Measurements from ENCODE around the gene ZDHHC19. TPM values are rescaled to one million over a fixed set of nuclear protein-coding genes. Genes with fewer than 3 reads are reported as not detected.

The ZDHHC19 gene
- total RNA-seq, 1 experiment from 2014 or later, result not detected

- DNase-seq (ENCODE audit: low read depth), result no peak
Observed at GRCh38 chr3:196150481-196150880, 60.7 kb downstream of the ZDHHC19 start.

- no peak for DNase-seq (ENCODE audit: low read depth)
Observed at GRCh38 chr3:196149831-196150301, 61.3 kb downstream of the ZDHHC19 start.

- peak; percentile 41 for DNase-seq (ENCODE audit: low read depth)
Observed at GRCh38 chr3:196149375-196149774, 61.8 kb downstream of the ZDHHC19 start.

Other genes starting within 250 kb of the ZDHHC19 start
- gene TFRC, start 129.3 kb downstream of the ZDHHC19 start, total RNA-seq (2014; rRNA removed), result 169 and 187 TPM in 2 replicates
- gene SLC51A, start 5.1 kb upstream of the ZDHHC19 start, total RNA-seq (2014; rRNA removed), result not detected in 2 replicates
- gene PCYT1A, start 76.3 kb upstream of the ZDHHC19 start, total RNA-seq (2014; rRNA removed), result 89.4 and 92.3 TPM in 2 replicates
- 21.1 and 28.0 TPM in 2 replicates for gene DYNLT2B, start 106.8 kb upstream of the ZDHHC19 start, total RNA-seq (2014; rRNA removed)
- 2.1 and 2.4 TPM in 2 replicates for gene TM4SF19, start 127.0 kb upstream of the ZDHHC19 start, total RNA-seq (2014; rRNA removed)
- gene UBXN7, start 221.0 kb upstream of the ZDHHC19 start, total RNA-seq (2014; rRNA removed), result 12.1 and 16.4 TPM in 2 replicates

Measured in LHCN-M2 (cell line).